HUES48 (cell line): Measurements from ENCODE around the gene STARD3.

Experiments
- H3K27ac ChIP-seq: one replicate; pipeline ENCODE4 v1.7.0; 2013; ENCODE audit warnings: low read depth, low read length, inconsistent platforms
- H3K27me3 ChIP-seq: 2 replicates; pipeline ENCODE4 v1.6.1; 2013; ENCODE audit warnings: mild to moderate bottlenecking, low read length; ENCODE audit not compliant: control insufficient read depth, insufficient read depth
- H3K36me3 ChIP-seq: 2 replicates; pipeline ENCODE4 v1.6.1; 2013; ENCODE audit warnings: low read length; ENCODE audit not compliant: control insufficient read depth, insufficient read depth
- H3K4me1 ChIP-seq: 2 replicates; pipeline ENCODE4 v1.6.1; 2013; ENCODE audit warnings: mild to moderate bottlenecking, low read length; ENCODE audit not compliant: control insufficient read depth, insufficient read depth
- H3K4me3 ChIP-seq: 2 replicates; pipeline ENCODE4 v1.5.1; 2013; ENCODE audit warnings: mild to moderate bottlenecking, low read depth, low read length
- H3K9ac ChIP-seq: 2 replicates; pipeline ENCODE4 v1.6.1; 2013; ENCODE audit warnings: mild to moderate bottlenecking, low read depth, low read length, moderate library complexity
- H3K9me3 ChIP-seq: 2 replicates; pipeline ENCODE4 v1.6.1; 2013; ENCODE audit warnings: low read length; ENCODE audit not compliant: control insufficient read depth, insufficient read depth

STARD3 gene

GRCh38 chr17:39615434-39615833, 21.5 kb upstream of the STARD3 start:
- Histone ChIP-seq H3K27me3 (peaks cover 81% of the 10 kb centered on the region), H3K36me3 (no peaks in the 10 kb centered on the region), H3K27ac (no peak overlapping the region), H3K9me3 (no peaks in the 10 kb centered on the region), H3K4me1 (0 out of 2 replicates have a peak, but pooled peaks cover 4% of the 10 kb centered on the region), H3K9ac (no peak overlapping the region), H3K4me3 (no peak overlapping the region)

GRCh38 chr17:39617100-39617445, 19.9 kb upstream of the STARD3 start:
- peaks cover 80% of the 10 kb centered on the region for H3K27me3 ChIP-seq
- H3K9ac ChIP-seq: no peak overlapping the region
- 0 out of 2 replicates have a peak, but pooled peaks cover 4% of the 10 kb centered on the region for H3K4me1 ChIP-seq
- H3K36me3 ChIP-seq: no peaks in the 10 kb centered on the region
- no peak overlapping the region for H3K27ac ChIP-seq
- peak overlapping the region; percentile 47; the same call in 1 of the 2 replicates for H3K4me3 ChIP-seq
- no peaks in the 10 kb centered on the region for H3K9me3 ChIP-seq

- H3K4me1 ChIP-seq: 0 out of 2 replicates have a peak, but pooled peaks cover 4% of the 10 kb centered on the region
- no peaks in the 10 kb centered on the region for H3K36me3 ChIP-seq
- peak overlapping the region; percentile 74; the same call in 1 of the 2 replicates for H3K4me3 ChIP-seq
- no peak overlapping the region for H3K9ac ChIP-seq
- no peak overlapping the region for H3K27ac ChIP-seq
- H3K9me3 ChIP-seq: no peaks in the 10 kb centered on the region
- H3K27me3 ChIP-seq: peaks cover 79% of the 10 kb centered on the region
These were observed 19.3 kb upstream of the STARD3 start for GRCh38 chr17:39617446-39618245.

- Histone ChIP-seq H3K4me1 (0 out of 2 replicates have a peak, but pooled peaks cover 4% of the 10 kb centered on the region), H3K36me3 (no peaks in the 10 kb centered on the region), H3K4me3 (peak overlapping the region; percentile 74), H3K9ac (0 out of 2 replicates have a peak overlapping the region, but pooled peaks have one; percentile 16), H3K9me3 (no peaks in the 10 kb centered on the region), H3K27me3 (peaks cover 78% of the 10 kb centered on the region), H3K27ac (no peak overlapping the region)
These were observed 18.6 kb upstream of the STARD3 start for GRCh38 chr17:39618246-39618913.

- Histone ChIP-seq H3K36me3 (no peaks in the 10 kb centered on the region), H3K27ac (no peak overlapping the region), H3K4me3 (no peak overlapping the region), H3K4me1 (peaks cover 4% of the 10 kb centered on the region; the same call in 1 of the 2 replicates), H3K27me3 (peaks cover 78% of the 10 kb centered on the region), H3K9me3 (no peaks in the 10 kb centered on the region), H3K9ac (no peak overlapping the region)
These were observed 17.8 kb upstream of the STARD3 start for GRCh38 chr17:39618956-39619785.

GRCh38 chr17:39619786-39620101, 17.2 kb upstream of the STARD3 start:
- H3K27me3 ChIP-seq: peaks cover 77% of the 10 kb centered on the region
- no peak overlapping the region for H3K27ac ChIP-seq
- no peak overlapping the region for H3K4me3 ChIP-seq
- no peaks in the 10 kb centered on the region for H3K9me3 ChIP-seq
- H3K9ac ChIP-seq: no peak overlapping the region
- H3K36me3 ChIP-seq: no peaks in the 10 kb centered on the region
- H3K4me1 ChIP-seq: peaks cover 8% of the 10 kb centered on the region; the same call in 1 of the 2 replicates

GRCh38 chr17:39621523-39622379, 15.2 kb upstream of the STARD3 start:
- H3K36me3 ChIP-seq: no peaks in the 10 kb centered on the region
- peaks cover 17% of the 10 kb centered on the region; the same call in 1 of the 2 replicates for H3K4me1 ChIP-seq
- no peak overlapping the region for H3K27ac ChIP-seq
- H3K9me3 ChIP-seq: no peaks in the 10 kb centered on the region
- H3K4me3 ChIP-seq: no peak overlapping the region
- H3K27me3 ChIP-seq: peaks cover 78% of the 10 kb centered on the region
- H3K9ac ChIP-seq: no peak overlapping the region

- peaks cover 17% of the 10 kb centered on the region; the same call in 1 of the 2 replicates for H3K4me1 ChIP-seq
- H3K27me3 ChIP-seq: peaks cover 78% of the 10 kb centered on the region
- no peak overlapping the region for H3K27ac ChIP-seq
- H3K36me3 ChIP-seq: no peaks in the 10 kb centered on the region
- H3K9me3 ChIP-seq: no peaks in the 10 kb centered on the region
- no peak overlapping the region for H3K9ac ChIP-seq
- H3K4me3 ChIP-seq: no peak overlapping the region
These were observed 14.5 kb upstream of the STARD3 start for GRCh38 chr17:39622380-39623006.

- Histone ChIP-seq H3K4me3 (no peak overlapping the region), H3K27ac (no peak overlapping the region), H3K9me3 (no peaks in the 10 kb centered on the region), H3K9ac (no peak overlapping the region), H3K36me3 (no peaks in the 10 kb centered on the region), H3K4me1 (peaks cover 24% of the 10 kb centered on the region; the same call in 1 of the 2 replicates), H3K27me3 (peaks cover 80% of the 10 kb centered on the region)
These were observed 13.5 kb upstream of the STARD3 start for GRCh38 chr17:39623356-39623950.
